GM18951 (cell line): ENCODE measurements around the gene AGTRAP.

ENCODE experiments used
- POLR2A ChIP-seq: IDR thresholded peaks from 4 replicates; pipeline ENCODE4 v1.6.1; 2011; ENCODE audit warnings: mild to moderate bottlenecking; ENCODE audit not compliant: insufficient read length, insufficient read depth; ENCODE audit errors: extremely low read depth
- in situ Hi-C: fragments of 300-500 bp; cut with MboI; formaldehyde crosslinking; loops from one replicate; pipeline ENCODE4 v1.12.0; 2022; ENCODE audit warnings: low sequenced_read_pairs, mixed read lengths, inconsistent platforms; ENCODE audit not compliant: unreplicated experiment

Gene AGTRAP

DNA sequence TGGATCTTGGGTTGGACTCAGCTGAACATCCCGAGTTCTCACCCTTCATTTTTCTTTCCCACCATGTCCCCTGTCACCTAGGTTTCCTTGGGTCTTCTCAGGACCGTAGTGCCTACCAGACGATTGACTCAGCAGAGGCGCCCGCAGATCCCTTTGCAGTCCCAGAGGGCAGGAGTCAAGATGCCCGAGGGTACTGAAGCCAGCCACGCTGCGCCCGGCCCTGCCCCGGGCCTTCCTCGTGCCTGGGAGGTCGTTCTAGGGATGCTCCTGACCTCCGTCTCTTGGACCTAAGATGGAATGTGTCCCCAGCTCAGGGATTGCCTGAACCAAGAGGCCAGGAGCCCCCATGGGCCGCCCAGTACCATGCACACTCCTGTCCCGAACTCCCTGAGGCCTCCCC, 14.1 kb downstream of the AGTRAP start:
- TF ChIP-seq POLR2A, result no peak
- in situ Hi-C loops, result no loop called here

DNA sequence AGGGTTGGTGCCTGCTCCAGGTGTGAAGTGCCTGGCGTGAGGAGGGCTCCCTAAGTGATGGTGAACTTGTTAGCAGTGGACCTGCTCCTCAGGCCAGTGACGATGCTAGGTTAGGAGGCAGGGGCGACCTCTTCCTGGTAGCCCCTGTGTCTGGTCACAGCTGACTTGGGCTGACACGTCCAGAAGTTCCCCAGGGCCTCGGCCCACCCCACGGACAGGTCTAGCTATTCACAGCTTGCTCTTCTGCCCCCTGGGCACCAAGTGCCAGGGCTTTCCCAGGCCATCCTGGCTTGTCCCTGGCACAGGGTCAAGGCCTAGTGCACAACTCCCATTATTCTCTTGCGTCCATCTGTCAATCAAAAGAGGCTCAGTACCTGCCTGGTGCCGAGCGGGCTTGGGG, 15.2 kb downstream of the AGTRAP start:
- in situ Hi-C loops, result no loop called here
- no peak for TF ChIP-seq POLR2A

DNA sequence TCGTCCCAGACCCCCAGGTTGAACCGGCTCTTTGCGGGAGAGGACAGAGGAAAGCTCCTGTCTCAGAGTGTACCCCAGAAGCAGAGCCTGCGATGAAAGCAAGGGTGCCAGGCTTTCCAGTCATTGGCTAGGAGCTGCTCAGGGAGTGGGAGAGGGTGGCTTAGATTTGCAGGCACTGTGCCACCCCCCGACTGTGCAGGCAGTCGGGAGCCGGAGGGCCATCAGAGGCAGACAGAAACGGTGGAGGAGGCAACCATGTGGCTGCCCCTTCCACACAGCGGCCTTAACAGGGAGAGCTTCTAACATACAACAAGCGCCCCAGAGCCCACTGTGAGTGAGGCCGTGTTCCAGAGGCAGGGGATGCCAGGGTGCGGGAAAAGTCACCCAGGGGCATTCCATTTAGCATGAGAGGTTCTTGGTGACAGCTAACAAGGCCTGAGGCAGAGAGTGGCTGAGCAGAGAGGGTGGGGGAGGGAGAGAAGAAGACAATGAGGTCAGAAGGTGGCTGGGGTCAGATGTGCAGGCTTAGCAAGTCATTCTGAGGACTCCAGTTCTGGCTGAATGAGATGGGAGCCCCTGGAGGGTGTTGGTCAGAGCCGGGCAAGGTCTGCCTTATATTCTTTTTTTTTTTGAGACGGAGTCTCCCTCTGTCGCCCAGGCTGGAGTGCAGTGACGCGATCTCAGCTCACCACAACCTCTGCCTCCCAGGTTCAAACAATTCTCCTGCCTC, 16.6 kb downstream of the AGTRAP start:
- TF ChIP-seq POLR2A, result no peak
- in situ Hi-C loops, result no loop called here

DNA sequence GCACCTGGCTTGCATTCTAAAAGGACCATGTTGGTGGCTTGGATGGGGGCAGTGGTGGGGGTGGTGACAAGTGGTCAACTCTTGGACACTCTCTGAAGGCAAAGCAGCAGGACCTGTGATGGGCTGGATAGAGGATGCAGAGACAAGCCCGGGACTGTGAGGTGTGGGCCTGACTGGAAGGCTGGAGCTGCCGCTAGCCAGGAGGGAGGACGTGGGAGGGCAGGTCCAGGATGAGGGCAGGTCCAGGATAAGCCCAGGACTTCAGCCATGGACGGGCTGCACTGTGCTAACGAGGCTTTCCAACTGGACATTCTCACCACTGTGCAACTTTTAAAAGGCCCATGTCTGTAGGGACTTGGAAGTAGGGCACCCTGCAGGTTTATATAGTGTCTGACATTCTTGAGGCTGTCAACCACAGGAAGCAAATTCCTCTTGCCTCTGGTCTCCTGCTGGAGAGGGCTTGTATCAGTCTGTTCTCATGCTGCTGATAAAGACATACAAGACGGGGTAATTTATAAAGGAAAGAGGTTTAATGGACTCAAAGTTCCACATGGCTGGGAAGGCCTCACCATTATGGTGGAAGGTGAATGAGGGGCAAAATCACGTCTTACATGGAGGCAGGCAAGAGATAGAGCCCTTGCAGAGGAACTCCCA, 17.7 kb downstream of the AGTRAP start:
- in situ Hi-C loops, result no loop called here
- no peak for TF ChIP-seq POLR2A

DNA sequence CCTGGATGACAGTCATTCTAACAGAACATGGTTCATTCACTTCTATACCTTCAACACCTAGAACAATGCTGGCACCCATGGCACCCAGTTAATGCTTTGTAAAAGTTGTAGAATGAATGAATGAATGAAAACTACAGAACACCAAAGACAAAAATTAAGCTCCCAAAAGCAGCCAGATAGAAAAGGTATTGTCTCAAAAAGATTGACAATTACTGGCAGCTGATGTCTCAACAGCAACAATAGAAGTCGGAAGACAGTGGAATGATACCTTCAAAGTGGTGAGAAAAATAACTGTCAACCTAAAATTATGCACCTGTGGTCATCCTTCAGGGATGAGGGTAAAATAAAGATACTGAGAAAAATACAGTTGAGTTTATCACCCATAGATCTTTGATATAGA, 21.1 kb downstream of the AGTRAP start:
- in situ Hi-C loops, result no loop called here
- TF ChIP-seq POLR2A, result no peak

DNA sequence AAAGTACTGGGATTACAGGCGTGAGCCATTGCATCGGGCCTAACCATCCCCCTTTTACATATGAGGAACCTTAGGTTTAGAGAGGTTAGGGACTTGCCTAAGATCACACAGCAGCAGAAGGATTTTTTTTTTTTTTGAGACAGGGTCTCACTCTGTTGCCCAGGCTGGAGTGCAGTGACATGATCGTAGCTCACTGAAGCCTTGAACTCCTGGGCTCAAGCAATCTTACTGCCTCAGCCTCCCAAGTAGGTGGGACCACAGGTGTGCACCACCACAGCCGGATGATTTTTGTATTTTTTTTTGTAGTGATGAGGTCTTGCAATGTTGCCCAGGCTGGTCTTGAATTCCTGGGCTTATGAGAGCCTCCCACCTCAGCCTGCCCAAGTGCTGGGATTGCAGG, 23.9 kb downstream of the AGTRAP start:
- in situ Hi-C loops, result no loop called here
- TF ChIP-seq POLR2A, result no peak

DNA sequence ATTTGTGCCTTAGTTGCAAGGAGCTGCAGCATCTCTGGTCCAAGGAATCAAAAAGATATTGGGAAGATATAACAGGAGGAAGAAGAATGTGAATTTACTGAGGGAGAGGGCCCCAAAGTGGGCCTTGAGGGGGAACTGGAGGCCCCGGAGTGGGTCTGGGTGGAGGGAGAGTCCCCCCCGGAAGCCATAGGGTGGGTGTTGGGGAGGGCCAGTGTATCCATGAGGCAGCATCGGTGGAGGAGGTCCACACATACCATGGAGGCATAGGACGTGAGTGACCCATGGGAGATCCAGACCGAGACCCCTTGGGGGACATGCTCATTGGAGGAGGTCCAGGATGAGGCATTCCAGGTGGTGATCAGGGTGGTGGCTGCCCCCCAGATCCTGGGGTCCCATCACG, 25.3 kb downstream of the AGTRAP start:
- TF ChIP-seq POLR2A, result no peak
- in situ Hi-C loops, result no loop called here

DNA sequence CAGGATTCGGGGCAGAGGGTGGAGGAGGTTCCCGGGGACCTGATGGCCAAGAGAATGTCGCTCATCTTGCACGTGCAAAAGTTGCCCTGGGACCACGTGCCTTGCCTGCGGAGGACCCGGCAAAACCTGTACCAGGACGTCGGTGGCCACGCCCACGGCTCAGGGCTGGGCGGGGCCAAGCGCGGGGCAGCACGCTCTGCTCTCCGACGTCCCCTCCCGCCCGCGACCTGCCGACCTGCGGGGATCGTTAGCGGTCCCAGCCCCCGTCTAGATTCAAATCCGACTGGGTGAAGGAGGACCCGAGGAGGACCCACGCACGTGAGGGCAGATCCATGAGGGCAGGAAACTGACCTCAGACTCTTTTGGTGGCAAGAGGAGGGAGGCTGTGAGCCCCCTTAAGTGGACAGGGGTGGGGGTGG, 26.1 kb downstream of the AGTRAP start, which contains the start of gene C1orf167:
Gene C1orf167 (plus strand): TSS at position 206 of the 419 bp plus-strand sequence. CDS start 2,208 bp downstream, outside the sequence.
- TF ChIP-seq POLR2A, result no peak
- in situ Hi-C loops, result no loop called here

DNA sequence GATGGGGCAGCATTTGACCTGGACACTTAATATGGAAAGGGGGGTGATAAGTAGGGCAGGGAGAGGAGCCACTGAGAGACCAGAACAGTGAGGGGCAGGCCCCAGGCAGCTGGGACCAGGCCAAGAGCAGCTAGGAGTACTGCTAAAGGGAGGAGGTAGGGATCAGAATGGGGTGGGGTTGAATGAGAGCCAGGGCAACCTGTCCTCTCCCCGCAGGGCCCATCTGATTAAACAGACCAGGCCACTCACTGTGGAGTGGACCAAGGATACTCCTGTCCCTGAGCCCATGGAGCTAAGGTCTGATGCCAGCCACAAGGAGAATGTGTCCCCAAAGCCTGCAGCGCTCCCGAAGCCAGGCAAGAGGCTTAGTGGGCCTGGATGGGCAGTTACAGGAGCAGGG, 28.2 kb downstream of the AGTRAP start:
- in situ Hi-C loops, result no loop called here
- TF ChIP-seq POLR2A, result no peak

DNA sequence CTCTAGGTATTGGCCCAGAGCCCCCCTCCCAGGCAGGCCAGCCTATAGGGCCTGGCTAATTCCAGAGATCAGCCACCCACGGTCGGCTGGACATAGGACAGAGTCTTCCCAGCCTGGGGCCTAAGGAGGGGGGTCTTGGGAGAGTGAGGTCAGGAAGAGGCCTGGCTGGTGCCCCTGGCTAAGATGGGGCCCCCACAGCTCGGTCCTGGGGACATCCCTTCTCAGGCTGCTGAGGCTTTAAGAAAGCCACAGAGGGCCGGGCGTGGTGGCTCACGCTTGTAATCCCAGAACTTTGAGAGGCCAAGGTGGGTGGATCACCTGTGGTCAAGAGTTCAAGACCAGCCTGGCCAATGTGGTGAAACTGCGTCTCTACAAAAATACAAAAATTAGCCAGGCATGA, 28.6 kb downstream of the AGTRAP start:
- in situ Hi-C loops, result no loop called here

DNA sequence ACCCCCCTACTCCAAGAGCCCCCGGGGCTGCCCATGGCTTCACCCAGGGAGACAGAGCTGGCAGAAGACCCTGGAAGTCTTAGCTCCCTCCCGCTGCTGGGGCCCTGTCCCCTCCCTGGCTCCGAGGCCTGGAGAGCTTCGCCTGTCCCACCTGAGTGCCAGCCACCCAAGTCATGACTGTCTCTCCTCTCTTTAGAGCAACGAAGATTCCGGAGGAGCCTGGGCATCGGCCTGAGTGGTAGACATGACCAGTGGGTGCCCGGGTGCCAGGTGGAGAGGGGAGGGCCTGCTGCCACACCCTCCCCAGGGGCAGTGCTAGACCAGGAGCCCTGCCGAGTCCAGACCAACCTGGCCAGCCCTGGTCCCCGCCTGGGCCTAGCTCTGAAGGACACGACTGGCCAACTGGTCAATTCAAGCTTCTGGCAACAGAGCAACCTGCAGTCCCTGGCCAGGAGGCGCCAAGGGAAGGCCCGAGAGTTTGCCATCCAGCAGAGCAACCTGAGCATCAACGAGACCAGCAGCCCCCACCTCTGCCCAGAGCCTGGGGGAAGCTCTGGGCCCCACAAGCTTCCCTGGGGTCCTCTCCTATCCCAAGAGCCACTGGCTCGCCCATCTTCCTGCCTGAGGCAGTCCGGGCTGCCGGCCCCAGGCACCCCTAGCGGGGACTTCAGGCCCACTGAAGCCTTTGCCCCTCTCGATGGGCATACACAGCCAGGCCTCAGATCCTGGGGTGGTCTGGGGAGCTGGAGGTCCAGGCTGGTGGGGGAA, 29.9 kb downstream of the AGTRAP start:
- in situ Hi-C loops, result no loop called here
- no peak for TF ChIP-seq POLR2A

More for the DNA sequence above, 28.6 kb downstream of the AGTRAP start:
- TF ChIP-seq POLR2A, result no peak

DNA sequence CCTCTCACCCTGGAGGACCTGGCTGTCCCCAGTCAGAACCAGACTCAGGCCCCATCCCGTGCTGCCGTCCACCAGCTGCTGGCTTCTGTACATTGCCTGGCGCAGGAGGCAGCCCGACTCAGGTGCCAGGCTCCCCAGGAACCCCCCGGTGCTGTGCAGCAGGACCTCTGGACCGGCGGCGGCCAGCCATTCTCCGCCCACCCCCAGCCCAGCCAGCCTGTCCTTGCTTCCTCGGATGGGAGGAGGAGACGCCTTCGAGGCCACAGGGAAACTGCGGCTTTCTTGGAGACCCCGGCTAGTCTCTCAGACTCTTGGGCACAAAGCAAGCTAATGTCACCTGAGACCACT, 30.5 kb downstream of the AGTRAP start:
- in situ Hi-C loops, result no loop called here
- no peak for TF ChIP-seq POLR2A

DNA sequence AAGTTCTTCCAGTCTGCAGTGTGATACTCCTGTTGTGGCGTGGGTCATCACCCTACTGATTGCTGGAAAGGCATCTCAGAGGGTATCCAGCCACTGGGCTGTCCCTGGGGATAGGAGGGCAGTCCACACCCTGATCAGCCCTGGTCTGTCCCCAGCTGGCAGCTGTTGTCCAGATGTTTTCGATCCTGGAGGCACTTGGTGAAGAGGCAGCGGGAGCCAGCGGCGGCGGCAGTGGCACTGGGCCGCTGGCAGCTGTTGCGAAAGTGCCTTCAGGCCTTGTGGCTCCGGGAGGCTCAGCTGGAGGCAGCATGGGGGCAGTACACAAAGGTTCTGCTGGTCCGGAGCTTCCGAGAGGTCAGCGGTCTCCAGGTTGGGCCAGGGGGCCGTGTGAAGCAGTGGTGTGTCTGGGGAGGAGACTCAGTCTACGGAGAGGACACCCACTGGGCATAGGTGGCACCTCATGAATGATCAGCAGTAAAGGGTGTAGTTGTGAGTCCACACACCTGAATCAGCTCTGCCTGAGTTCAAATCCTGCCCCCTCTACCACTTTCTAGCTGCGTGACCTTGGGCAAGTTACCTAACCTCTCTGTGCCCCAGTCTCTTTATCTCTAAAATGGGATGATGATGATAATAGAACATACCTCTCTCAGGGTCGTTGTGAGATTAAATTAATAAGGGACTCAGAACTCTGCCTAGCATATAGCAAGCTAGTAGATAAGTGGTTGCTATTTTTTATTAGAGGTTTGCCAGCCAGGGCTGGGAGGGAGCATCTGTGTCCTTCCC, 32.2 kb downstream of the AGTRAP start:
- TF ChIP-seq POLR2A, result no peak
- in situ Hi-C loops, result no loop called here
